ENCODE measurements around the gene KDM2B.
A peak's percentile ranks its signal among the peaks of the same experiment; 100 is the strongest.
"Not testable (repeated sequence)": the region's sequence is repeated elsewhere in the genome, so short reads cannot be mapped to it uniquely, and the experiment has no call there.

Gene KDM2B

GRCh38 chr12:121494093-121494787, 86.6 kb downstream of the KDM2B start:
- no peak for DNase-seq

- no peak for DNase-seq
These were observed 90.2 kb downstream of the KDM2B start for GRCh38 chr12:121490401-121491281.

- DNase-seq: no peak
These were observed 90.9 kb downstream of the KDM2B start for GRCh38 chr12:121489874-121490273.

GRCh38 chr12:121484967-121485366, 95.9 kb downstream of the KDM2B start:
- DNase-seq: no peak

GRCh38 chr12:121484564-121484963, 96.3 kb downstream of the KDM2B start:
- not testable (repeated sequence) for DNase-seq

GRCh38 chr12:121483949-121484348, 96.9 kb downstream of the KDM2B start:
- DNase-seq: no peak

- no peak for DNase-seq
These were observed 104.3 kb downstream of the KDM2B start for GRCh38 chr12:121476477-121476876.

GRCh38 chr12:121475279-121475678, 105.5 kb downstream of the KDM2B start:
- no peak for DNase-seq

GRCh38 chr12:121472150-121472905, 108.5 kb downstream of the KDM2B start:
- DNase-seq: no peak

GRCh38 chr12:121470751-121471150, 110.1 kb downstream of the KDM2B start:
- no peak for DNase-seq

- no peak for DNase-seq
These were observed 112.4 kb downstream of the KDM2B start for GRCh38 chr12:121468499-121468801.

GRCh38 chr12:121467638-121468498, 113.0 kb downstream of the KDM2B start:
- no peak for DNase-seq

- peak; percentile 50 for DNase-seq
These were observed 113.8 kb downstream of the KDM2B start for GRCh38 chr12:121466794-121467637.

- DNase-seq: no peak
These were observed 114.7 kb downstream of the KDM2B start for GRCh38 chr12:121465921-121466793.

GRCh38 chr12:121464331-121464730, 116.5 kb downstream of the KDM2B start:
- no peak for DNase-seq

GRCh38 chr12:121461048-121461447, 119.8 kb downstream of the KDM2B start:
- DNase-seq: no peak

GRCh38 chr12:121456551-121456950, 124.3 kb downstream of the KDM2B start:
- no peak for DNase-seq

- DNase-seq: no peak
These were observed 124.9 kb downstream of the KDM2B start for GRCh38 chr12:121455766-121456420.

GRCh38 chr12:121454921-121455320, 125.9 kb downstream of the KDM2B start:
- no peak for DNase-seq

GRCh38 chr12:121453629-121454028, 127.2 kb downstream of the KDM2B start:
- no peak for DNase-seq
